Endothelial cell of umbilical vein (primary cell): Measurements from ENCODE around the gene GFAP.

Experiments
- CTCF ChIP-seq, 2 donors: IDR thresholded peaks; 1 replicate in 1 of 2; 2 replicates in 1 of 2; pipeline ENCODE4 v1.5.1; 2011; ENCODE audit warnings: low read length in 2 of 2, mild to moderate bottlenecking in 2 of 2, moderate library complexity in 2 of 2, control low read depth in 1 of 2, inconsistent platforms in 1 of 2, low read depth in 1 of 2; ENCODE audit not compliant: insufficient read depth in 1 of 2; ENCODE audit errors: extremely low read depth in 1 of 2
- EZH2 ChIP-seq: IDR thresholded peaks from 2 replicates; pipeline ENCODE4 v1.6.1; 2012; ENCODE audit warnings: borderline replicate concordance, low read depth, mild to moderate bottlenecking, moderate library complexity, low read length, inconsistent platforms; ENCODE audit not compliant: severe bottlenecking
- FOS ChIP-seq: IDR thresholded peaks from 2 replicates; pipeline ENCODE4 v1.6.1; 2011; ENCODE audit warnings: mild to moderate bottlenecking, low read length, moderate library complexity, borderline replicate concordance; ENCODE audit not compliant: insufficient read depth
- GATA2 ChIP-seq: IDR thresholded peaks from 2 replicates; pipeline ENCODE4 v1.7.0; 2011; ENCODE audit warnings: low read depth, mild to moderate bottlenecking, moderate library complexity, mixed read lengths, low read length; ENCODE audit not compliant: insufficient read length, insufficient read depth
- JUN ChIP-seq: IDR thresholded peaks from 2 replicates; pipeline ENCODE4 v1.6.1; 2011; ENCODE audit warnings: borderline replicate concordance, low read depth; ENCODE audit not compliant: insufficient read length, insufficient read depth
- MAX ChIP-seq: IDR thresholded peaks from 2 replicates; pipeline ENCODE4 v1.6.1; 2011; ENCODE audit not compliant: insufficient read depth, insufficient read length
- MYC ChIP-seq: IDR thresholded peaks from one replicate; pipeline ENCODE4 v1.6.1; 2011; ENCODE audit warnings: mild to moderate bottlenecking, low read depth, low read length
- POLR2A ChIP-seq: IDR thresholded peaks from 2 replicates; pipeline ENCODE4 v1.6.1; 2012; ENCODE audit warnings: low read depth, mild to moderate bottlenecking, control low read depth, low read length
- POLR2AphosphoS5 ChIP-seq: IDR thresholded peaks from 2 replicates; pipeline ENCODE4 v1.6.1; 2012; ENCODE audit warnings: low read depth, mild to moderate bottlenecking, control low read depth, low read length, moderate library complexity; ENCODE audit not compliant: insufficient read depth

GRCh38 chr17:44904001-44904984 lies 11.0 kb downstream of the GFAP start:
- TF ChIP-seq FOS (no peak), CTCF (IDR thresholded peaks at IDR 0.05; ENCODE audit: extremely low read depth in 1 of 2, insufficient read depth in 1 of 2, low read depth in 1 of 2, low read length in 2 of 2) (no peak), POLR2A (no peak), EZH2 (no peak), MAX (no peak), POLR2AphosphoS5 (no peak), JUN (no peak), MYC (no peak), GATA2 (no peak)
